ENCODE results near the gene PPP4R2.

GRCh38 chr3:72953325-72953956 lies 43.2 kb upstream of the PPP4R2 start:
- no peak for TF ChIP-seq CTCF (conservative IDR thresholded peaks at IDR 0.05; ENCODE audit: low read depth, low read length)
- no peak for TF ChIP-seq EZH2 (IDR thresholded peaks at IDR 0.05; ENCODE audit: low read length, unreplicated experiment)

Data from PC-3 (cell line).